Erythroblast (primary cell): Measurements from ENCODE around the gene GUK1.

ENCODE experiments used
- GATA1 ChIP-seq: IDR thresholded peaks from 2 replicates; pipeline ENCODE4 v1.6.1; 2011; ENCODE audit warnings: low read depth, mild to moderate bottlenecking, control low read depth, low read length, moderate library complexity
- POLR2A ChIP-seq: IDR thresholded peaks from 2 replicates; pipeline ENCODE4 v1.6.1; 2011; ENCODE audit warnings: mild to moderate bottlenecking, low read length

GRCh38 chr1:228108055-228108690, 31.9 kb upstream of the GUK1 start:
- TF ChIP-seq POLR2A (no peak), GATA1 (no peak)
